K562 (cell line): Measurements from ENCODE around the gene IGSF3. TPM values are rescaled to one million over a fixed set of nuclear protein-coding genes. Genes with fewer than 3 reads are reported as not detected.

Source experiments
- CBX1 ChIP-seq: sonication (generic); IDR thresholded peaks from 2 replicates; pipeline ENCODE4 v1.6.1; 2016; ENCODE audit warnings: antibody characterized with exemption, low read depth, mild to moderate bottlenecking
- CUX1 ChIP-seq: fragments of 200-800 bp; sonication (Bioruptor generic); IDR thresholded peaks from 2 replicates; pipeline ENCODE4 v1.6.1; 2016; ENCODE audit warnings: missing genetic modification characterization, missing compliant biosample characterization
- EP400 ChIP-seq: fragments of 450-650 bp; IDR thresholded peaks from 2 replicates; pipeline ENCODE4 v1.6.1; 2017; ENCODE audit warnings: antibody characterized with exemption, mild to moderate bottlenecking, moderate library complexity
- FOS ChIP-seq: IDR thresholded peaks from 3 replicates; pipeline ENCODE4 v1.6.1; 2011; ENCODE audit not compliant: insufficient read length; ENCODE audit errors: extremely low read depth
- GATAD2A ChIP-seq: fragments of 450-650 bp; IDR thresholded peaks from 2 replicates; pipeline ENCODE4 v1.6.1; 2017
- HBP1 ChIP-seq: fragments of 450-650 bp; formaldehyde crosslinking; IDR thresholded peaks from 2 replicates; pipeline ENCODE4 v1.4.0; 2022; ENCODE audit warnings: missing genetic modification characterization
- HOXB6 ChIP-seq: fragments of 250-450 bp; sonication (Bioruptor Pico); IDR thresholded peaks from 2 replicates; pipeline ENCODE4 v1.5.1; 2022; ENCODE audit warnings: mild to moderate bottlenecking, borderline replicate concordance
- KDM2B ChIP-seq: fragments of 250-450 bp; sonication (Bioruptor Pico); IDR thresholded peaks from 2 replicates; pipeline ENCODE4 v1.8.0; 2021; ENCODE audit warnings: mild to moderate bottlenecking, moderate library complexity
- MAFF ChIP-seq: IDR thresholded peaks from 2 replicates; pipeline ENCODE4 v1.6.1; 2012; ENCODE audit warnings: low read length, improper control_type of control experiment
- MAZ ChIP-seq, 2 experiments: fragments of 450-650 bp in 1 of 2; sonication (generic) in 1 of 2; formaldehyde crosslinking; IDR thresholded peaks in 1 of 2; conservative IDR thresholded peaks in 1 of 2; 2 replicates each; pipeline versions ENCODE4 v1.4.0 to v1.5.0; 2020; ENCODE audit warnings: mild to moderate bottlenecking in 1 of 2, missing genetic modification reagents in 1 of 2
- MLX ChIP-seq, 2 experiments: fragments of 450-650 bp in 1 of 2; sonication (generic) in 1 of 2; formaldehyde crosslinking; conservative IDR thresholded peaks; 2 replicates each; pipeline versions ENCODE4 v1.4.0 to v1.8.1; 2020 to 2022; ENCODE audit warnings: mild to moderate bottlenecking in 1 of 2, missing genetic modification reagents in 1 of 2
- NR0B1 ChIP-seq: fragments of 450-650 bp; IDR thresholded peaks from one replicate; pipeline ENCODE4 v1.6.1; 2018; ENCODE audit warnings: mild to moderate bottlenecking, moderate library complexity; ENCODE audit not compliant: partially characterized antibody
- PHB ChIP-seq: fragments of 250-450 bp; sonication (Bioruptor Pico); IDR thresholded peaks from 2 replicates; pipeline ENCODE4 v1.5.0; 2021
- PHTF2 ChIP-seq: fragments of 250-450 bp; sonication (Bioruptor Pico); IDR thresholded peaks from 2 replicates; pipeline ENCODE4 v1.5.0; 2021; ENCODE audit warnings: mild to moderate bottlenecking
- PTTG1 ChIP-seq: fragments of 450-650 bp; IDR thresholded peaks from 2 replicates; pipeline ENCODE4 v1.6.1; 2016; ENCODE audit warnings: low read depth, mild to moderate bottlenecking, missing genetic modification characterization, missing compliant biosample characterization
- ZBTB49 ChIP-seq: sonication (generic); formaldehyde crosslinking; IDR thresholded peaks from 2 replicates; pipeline ENCODE4 v1.8.0; 2022; ENCODE audit warnings: missing genetic modification reagents, mild to moderate bottlenecking, borderline replicate concordance
- ZNF696 ChIP-seq: fragments of 250-450 bp; sonication (Bioruptor Pico); conservative IDR thresholded peaks from 2 replicates; pipeline ENCODE4 v1.4.0; 2020; ENCODE audit warnings: mild to moderate bottlenecking, moderate library complexity
- polyA plus RNA-seq, 8 experiments: library from polyadenylated mRNA; depleted of rRNA in 4 of 8; stranded (reverse) in 5 of 8; unstranded in 3 of 8; fragments of >200 nt; fragmentation: Nextera tagmentation in 2 of 8; fragmentation: Illumina TruSeq in 1 of 8; extraction: Ambion mirVana in 2 of 8; extraction: Trizol in 1 of 8; gene quantifications; 2 replicates each; pipeline versions ENCODE4 v1.2.1 to v1.2.3, GENCODE V29; 2011 to 2014; ENCODE audit warnings: inconsistent platforms in 1 of 8, missing spikeins in 1 of 8
- total RNA-seq, 7 experiments: library from RNA; depleted of rRNA in 6 of 7; stranded (reverse); fragments of >200 nt in 6 of 7; fragmentation: Illumina TruSeq in 2 of 7; extraction: Trizol in 2 of 7; gene quantifications; 2 replicates each; pipeline versions ENCODE4 v1.2.1 to v1.2.3, GENCODE V29; 2011 to 2021; ENCODE audit warnings: low replicate concordance in 1 of 7

IGSF3 gene
- total and polyA plus RNA-seq, 9 of the 15 experiments (the other 6 are each of a cell fraction or from before 2014, with no cell fraction given) = 1.1 to 15.0 (median 8.3) TPM

- TF ChIP-seq CUX1 (no peak), PHB (CRISPR knock-in tag) (no peak), MAZ (CRISPR knock-in tag; conservative IDR thresholded peaks at IDR 0.05 in 1 of 2, IDR thresholded peaks at IDR 0.05 in 1 of 2) (no peak), GATAD2A (no peak), MAFF (no peak), EP400 (peak; percentile 40), HOXB6 (CRISPR knock-in tag) (no peak), HBP1 (CRISPR knock-in tag) (no peak), KDM2B (CRISPR knock-in tag) (no peak), FOS (no peak), PTTG1 (tag) (no peak), PHTF2 (CRISPR knock-in tag) (no peak), CBX1 (no peak), ZBTB49 (CRISPR knock-in tag) (no peak), ZNF696 (no peak), NR0B1 (no peak), MLX (CRISPR knock-in tag; conservative IDR thresholded peaks at IDR 0.05) (no peak)
Observed at GRCh38 chr1:116569776-116570357, 97.7 kb downstream of the IGSF3 start (continued).
